ENCODE results near the gene ARSB. TPM values are rescaled to one million over a fixed set of nuclear protein-coding genes. Genes with fewer than 3 reads are reported as not detected.

ARSB gene
- total RNA-seq, 1 experiment from 2014 or later, result 11.4 TPM

GRCh38 chr5:78771260-78772205, 213.6 kb downstream of the ARSB start:
- Histone ChIP-seq H3K4me2 (ENCODE audit: insufficient read depth, insufficient read length, low read length) (no peak overlapping the region), H2BK20ac (ENCODE audit: low read depth, low read length, poor library complexity, severe bottlenecking) (no peak overlapping the region), H3K18ac (ENCODE audit: insufficient read length, low read depth, low read length) (no peak overlapping the region), H3K79me1 (ENCODE audit: insufficient read depth, low read depth, low read length, poor library complexity, severe bottlenecking) (no peaks in the 10 kb centered on the region), H3K9ac (ENCODE audit: extremely low read depth, insufficient read length, low read length) (no peak overlapping the region), H3K79me2 (ENCODE audit: insufficient read depth, low read length) (no peaks in the 10 kb centered on the region), H3K23me2 (ENCODE audit: insufficient read length, low read depth, low read length, poor library complexity, severe bottlenecking) (no peaks in the 10 kb centered on the region), H4K8ac (replicated peaks; ENCODE audit: insufficient read length, low read depth, low read length) (no peak overlapping the region), H2AK5ac (ENCODE audit: insufficient read length, low read length) (no peak overlapping the region), H3K9me3 (ENCODE audit: control insufficient read depth, low read depth, low read length) (no peaks in the 10 kb centered on the region), H3K14ac (ENCODE audit: insufficient read depth, low read length) (no peak overlapping the region), H3K56ac (ENCODE audit: insufficient read length, low read depth, low read length) (no peak overlapping the region), H4K20me1 (ENCODE audit: control insufficient read depth, insufficient read depth, insufficient read length) (no peaks in the 10 kb centered on the region), H3K27me3 (ENCODE audit: insufficient read depth, low read length) (no peaks in the 10 kb centered on the region), H2BK5ac (ENCODE audit: insufficient read length, low read length) (no peak overlapping the region), H3K4ac (ENCODE audit: low read depth, low read length) (no peak overlapping the region), H3K4me1 (ENCODE audit: insufficient read depth, low read length) (no peaks in the 10 kb centered on the region), H3K23ac (ENCODE audit: insufficient read length, low read depth, low read length) (no peak overlapping the region), H2BK15ac (ENCODE audit: low read depth, low read length) (no peak overlapping the region), H3K27ac (ENCODE audit: insufficient read length, low read depth, low read length) (no peak overlapping the region), H3T11ph (ENCODE audit: low read length) (no peak overlapping the region), H2BK12ac (ENCODE audit: insufficient read length, low read depth, low read length) (no peak overlapping the region), H2AFZ (ENCODE audit: low read length) (no peak overlapping the region), H4K91ac (ENCODE audit: insufficient read length, low read depth, low read length) (no peak overlapping the region), H4K5ac (ENCODE audit: insufficient read length, low read depth, low read length) (no peak overlapping the region), H2BK120ac (ENCODE audit: low read depth, low read length, poor library complexity, severe bottlenecking) (no peak overlapping the region)
- Mint-ChIP-seq H3K27ac (peak overlapping the region in 2 of 3 experiments; percentile 3 to 66; a peak in 4 of 7 replicates), H3K4me3 (no peak overlapping the region), H3K4me1 (peaks cover 19 to 21% of the 10 kb centered on the region in 2 experiments), H3K9me3 (no peaks in the 10 kb centered on the region), H3K27me3 (ENCODE audit: low read depth) (no peaks in the 10 kb centered on the region; the same call in 1 of the 2 replicates), H3K36me3 (ENCODE audit: insufficient read depth in 1 of 3, low read depth in 3 of 3) (peaks cover 0 to 5% (median 2%) of the 10 kb centered on the region in 3 experiments; a peak in 3 of 7 replicates)
- DNase-seq, result no peak
- no peak for TF ChIP-seq CTCF (conservative IDR thresholded peaks at IDR 0.05)
- no CpG with 5 or more reads among the region's 13 CpGs for WGBS (ENCODE audit: extremely low coverage, insufficient read length, low lambda C conversion rate)

All from H9 (cell line).